ENCODE measurements around the gene TRAPPC6A.
"Not testable (repeated sequence)": the region's sequence is repeated elsewhere in the genome, so short reads cannot be mapped to it uniquely, and the experiment has no call there.

The TRAPPC6A gene

DNA sequence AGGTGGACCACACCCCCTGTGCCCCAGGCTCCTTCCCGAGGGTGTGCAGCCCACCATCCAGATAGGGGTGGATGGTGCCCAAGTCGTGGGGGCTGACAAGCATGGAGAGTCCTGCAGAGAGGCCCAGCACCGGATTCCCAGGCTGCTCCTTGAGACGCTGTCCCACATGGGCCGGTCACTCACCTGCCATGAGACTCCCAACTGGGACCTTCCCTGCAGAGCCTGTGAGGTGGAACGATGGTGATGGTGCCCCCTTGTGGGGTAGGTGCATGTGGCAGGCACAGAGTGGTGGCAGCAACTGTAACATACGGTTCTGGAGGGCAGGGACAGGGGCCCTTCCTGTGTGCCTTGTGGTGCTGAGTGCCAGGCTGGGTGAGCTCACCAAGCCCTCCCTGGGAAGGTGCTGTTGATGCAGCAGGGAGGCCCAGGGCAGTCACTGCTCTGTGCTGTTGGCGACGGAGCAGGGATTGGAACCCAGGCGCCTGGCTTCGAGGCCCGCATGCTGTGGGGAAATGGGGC is 52.0 kb downstream of the TRAPPC6A start:
- peak; percentile 33 for DNase-seq

DNA sequence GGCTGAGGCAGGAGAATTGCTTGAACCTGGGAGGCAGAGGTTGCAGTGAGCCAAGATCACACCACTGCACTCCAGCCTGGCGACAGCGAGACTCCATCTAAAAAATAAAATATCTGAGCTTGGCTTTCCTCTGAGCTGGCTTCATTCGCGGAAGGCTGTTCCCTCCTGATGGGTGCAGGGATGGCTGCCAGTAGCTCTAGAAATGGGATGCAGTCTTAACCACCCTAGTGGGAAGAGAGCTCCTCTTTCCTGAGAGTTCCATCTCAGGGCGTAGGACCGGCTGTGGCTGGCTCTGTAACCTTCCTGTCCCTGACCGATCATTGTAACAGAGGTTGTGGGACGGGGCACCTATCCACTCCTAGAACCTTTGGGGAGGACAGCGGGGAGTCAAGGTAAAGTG is 52.7 kb downstream of the TRAPPC6A start:
- DNase-seq, result no peak

DNA sequence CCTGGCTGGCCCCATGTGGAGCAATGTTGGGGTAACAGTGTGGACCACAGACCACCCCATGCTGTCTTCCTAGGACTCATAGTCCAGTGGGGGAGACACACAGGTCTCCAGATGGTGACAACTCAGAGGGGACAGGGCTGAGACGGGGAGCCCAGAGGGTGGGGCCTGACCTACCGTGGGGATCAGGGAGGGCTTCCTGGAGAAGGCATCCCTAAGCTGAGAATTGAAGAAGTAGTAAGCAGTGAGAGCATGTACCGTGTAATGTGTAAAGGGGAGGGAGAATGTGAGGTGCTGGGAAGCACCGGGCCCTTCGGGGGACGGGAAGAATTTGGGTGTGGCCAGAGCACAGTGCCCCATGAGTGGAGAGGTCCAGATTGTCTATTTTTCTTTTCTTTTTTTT is 54.0 kb downstream of the TRAPPC6A start:
- DNase-seq, result no peak

DNA sequence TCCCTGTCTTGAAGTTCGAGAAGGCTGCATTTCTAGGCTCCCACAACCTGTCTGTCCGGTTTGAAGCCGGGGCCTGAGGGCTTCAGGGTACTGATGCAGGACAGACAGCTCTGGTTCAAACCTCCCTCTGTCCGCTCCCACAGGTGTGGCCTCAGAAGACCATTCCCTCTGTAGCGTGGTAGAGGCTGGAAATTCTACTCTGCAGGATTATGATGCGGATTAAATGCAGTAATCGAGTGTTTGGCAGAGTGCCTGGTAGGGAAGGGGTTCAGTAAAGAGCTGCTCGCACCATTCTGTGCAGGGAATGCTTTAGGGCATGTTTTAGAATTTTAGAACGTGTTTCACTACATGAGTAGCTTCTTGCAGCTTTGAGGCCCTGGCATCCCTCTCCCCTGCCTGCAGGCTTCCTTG is 54.6 kb downstream of the TRAPPC6A start:
- no peak for DNase-seq

DNA sequence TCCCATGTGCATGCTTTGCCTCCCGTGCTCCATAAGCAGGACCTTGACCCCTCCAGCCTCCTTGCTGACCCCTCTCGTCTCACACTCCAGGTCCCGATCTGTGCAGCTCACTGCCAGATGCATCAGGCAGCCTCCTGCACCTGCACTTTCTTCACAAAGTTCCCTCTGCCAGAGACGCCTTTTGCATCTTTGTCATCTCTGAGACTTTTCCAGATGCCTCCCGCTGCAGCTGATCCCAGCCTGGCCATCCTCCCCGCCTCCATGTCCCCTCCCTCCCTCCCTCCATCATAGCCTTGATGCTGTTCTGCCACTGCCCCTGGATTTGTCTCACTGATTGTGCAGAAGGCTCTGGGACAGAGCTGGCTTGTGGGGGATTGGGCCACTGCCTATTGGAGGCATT is 55.2 kb downstream of the TRAPPC6A start:
- no peak for DNase-seq

DNA sequence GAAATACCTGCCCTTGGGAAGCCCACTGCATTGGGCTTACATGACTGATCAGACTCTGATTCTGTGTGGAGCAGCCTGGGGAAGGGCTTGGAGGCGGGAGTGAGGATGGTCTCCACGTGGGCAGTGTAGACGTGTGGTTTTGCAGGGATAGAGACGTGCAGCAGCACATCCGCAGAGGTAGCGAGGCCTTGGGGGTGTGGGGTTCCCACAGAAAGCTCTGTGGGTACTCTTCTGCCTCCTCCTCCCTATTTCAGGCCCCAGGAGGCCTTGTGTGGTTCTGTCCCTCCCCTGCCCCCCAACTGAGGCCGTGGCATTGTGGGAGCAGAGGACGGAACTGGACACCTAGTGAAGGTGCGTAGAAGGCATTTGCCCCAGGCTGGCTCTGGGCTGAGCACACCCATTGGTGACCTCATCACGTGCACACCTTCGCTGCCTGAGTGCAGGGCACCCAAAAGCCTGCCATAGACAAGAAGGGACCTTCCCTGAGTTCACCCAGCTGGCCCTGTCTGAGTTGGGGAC is 56.2 kb downstream of the TRAPPC6A start:
- DNase-seq, result no peak

DNA sequence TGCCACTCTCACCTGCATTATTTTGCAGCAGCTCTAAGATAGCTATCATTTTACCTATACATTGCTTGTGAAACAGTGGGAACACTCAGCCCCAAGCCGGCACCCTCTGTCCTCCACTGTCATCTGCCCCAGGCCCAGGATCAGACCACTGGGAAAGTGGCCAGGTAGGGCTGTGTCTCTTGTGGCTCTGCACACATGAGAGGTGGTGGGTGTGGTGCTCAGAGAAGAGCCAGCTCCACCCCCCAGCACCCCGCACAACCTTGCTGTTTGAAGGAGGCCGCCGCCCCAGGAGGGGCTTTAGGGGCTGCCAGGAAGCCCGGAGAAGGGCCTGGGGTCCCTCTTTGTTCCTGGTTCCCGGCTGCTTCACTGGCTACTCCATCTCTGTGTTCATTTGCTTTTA is 58.5 kb downstream of the TRAPPC6A start:
- no peak for DNase-seq

DNA sequence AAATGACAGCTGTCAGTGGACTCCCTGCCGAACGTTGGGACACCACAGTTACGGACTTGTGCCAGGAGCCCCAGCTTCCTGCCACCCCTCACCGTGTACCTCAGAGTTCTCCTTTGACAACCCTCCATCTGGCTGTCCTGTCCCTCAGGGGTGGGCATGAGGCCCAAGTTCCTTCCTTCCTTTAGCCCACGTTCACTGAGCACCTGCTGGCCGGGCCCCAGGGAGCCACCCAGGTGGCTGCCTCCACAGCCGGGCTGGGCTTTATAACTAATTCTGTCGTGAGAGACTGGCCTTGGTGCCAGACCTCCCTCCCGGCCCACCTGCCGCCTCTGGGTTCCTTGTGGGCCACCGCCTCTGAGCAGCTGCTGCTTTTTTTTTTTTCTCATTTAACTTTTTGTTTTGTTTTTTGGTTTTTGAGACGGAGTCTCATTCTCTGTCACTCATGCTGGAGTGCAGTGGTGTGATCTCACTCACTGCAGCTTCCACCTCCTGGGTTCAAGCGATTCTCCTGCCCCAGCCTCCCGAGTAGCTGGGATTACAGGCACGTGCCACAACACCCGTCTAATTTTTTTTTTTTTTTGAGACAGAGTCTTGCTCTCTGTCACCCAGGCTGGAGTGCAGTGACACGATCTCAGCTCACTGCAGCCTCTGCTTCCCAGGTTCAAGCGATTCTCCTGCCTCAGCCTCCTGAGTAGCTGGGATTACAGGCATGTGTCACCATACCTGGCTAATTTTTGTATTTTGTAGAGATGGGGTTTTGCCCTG is 59.3 kb downstream of the TRAPPC6A start:
- DNase-seq, result not testable (repeated sequence)

DNA sequence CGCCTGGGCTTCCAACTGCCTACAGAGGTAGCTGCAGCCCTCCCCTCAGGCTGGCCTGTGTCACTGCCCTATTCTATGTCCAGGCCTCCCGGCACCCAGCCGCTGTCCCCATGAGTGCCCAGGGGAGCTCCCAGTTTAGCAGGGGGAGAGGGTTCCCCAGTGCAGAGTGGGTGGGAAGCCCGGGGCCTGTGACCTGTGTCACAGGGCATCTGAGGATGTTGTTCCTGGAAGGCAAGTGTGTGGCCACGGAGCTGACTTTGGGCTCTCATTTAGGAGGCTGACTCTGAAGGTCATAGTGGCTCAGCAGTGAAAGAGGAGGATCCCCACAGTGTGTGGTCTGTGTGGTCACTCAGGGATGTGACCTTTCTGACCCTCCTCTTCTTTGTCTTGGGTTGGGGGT is 59.9 kb downstream of the TRAPPC6A start:
- no peak for DNase-seq

DNA sequence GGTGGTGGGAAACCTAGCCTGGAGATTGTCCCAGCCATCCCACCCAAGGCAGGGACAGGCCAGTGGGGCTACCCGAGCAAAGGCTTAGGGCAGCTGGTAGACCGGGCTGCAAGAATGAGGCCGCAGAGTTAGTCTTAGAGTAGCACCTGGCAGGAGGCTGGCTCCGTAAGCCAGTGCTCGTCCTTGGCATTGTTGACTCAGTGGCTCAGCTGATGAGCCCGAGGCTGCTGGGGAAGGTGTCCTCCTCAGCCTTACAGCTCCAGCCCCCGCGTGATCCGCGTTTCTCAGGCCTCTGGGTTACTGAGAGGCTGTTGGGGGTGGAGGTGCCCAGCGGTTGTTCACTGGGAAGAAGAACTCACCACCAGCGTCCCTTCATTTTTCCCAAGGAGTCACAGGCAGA is 60.4 kb downstream of the TRAPPC6A start:
- DNase-seq, result no peak

DNA sequence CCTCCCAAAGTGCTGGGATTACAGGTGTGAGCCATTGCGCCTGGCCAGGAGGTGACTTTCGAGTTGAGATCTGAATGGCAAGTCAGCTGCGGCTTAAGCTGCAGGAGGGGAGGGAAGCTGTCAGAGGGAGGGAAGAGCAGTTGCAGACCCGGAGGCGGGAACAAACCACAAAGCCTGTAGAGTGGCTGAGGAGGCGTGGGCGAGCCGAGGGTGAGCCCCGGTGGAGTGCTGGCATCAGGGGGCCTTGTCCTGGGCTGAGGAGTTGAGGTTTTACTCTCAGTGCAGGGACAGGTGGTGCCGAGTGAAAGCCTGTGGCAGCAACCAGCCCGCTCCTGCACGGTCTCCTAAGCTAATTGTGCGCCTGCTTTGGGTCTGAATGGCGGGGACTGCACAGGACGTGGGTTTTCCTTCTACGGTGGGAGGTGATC is 60.9 kb downstream of the TRAPPC6A start:
- DNase-seq, result peak; percentile 83

DNA sequence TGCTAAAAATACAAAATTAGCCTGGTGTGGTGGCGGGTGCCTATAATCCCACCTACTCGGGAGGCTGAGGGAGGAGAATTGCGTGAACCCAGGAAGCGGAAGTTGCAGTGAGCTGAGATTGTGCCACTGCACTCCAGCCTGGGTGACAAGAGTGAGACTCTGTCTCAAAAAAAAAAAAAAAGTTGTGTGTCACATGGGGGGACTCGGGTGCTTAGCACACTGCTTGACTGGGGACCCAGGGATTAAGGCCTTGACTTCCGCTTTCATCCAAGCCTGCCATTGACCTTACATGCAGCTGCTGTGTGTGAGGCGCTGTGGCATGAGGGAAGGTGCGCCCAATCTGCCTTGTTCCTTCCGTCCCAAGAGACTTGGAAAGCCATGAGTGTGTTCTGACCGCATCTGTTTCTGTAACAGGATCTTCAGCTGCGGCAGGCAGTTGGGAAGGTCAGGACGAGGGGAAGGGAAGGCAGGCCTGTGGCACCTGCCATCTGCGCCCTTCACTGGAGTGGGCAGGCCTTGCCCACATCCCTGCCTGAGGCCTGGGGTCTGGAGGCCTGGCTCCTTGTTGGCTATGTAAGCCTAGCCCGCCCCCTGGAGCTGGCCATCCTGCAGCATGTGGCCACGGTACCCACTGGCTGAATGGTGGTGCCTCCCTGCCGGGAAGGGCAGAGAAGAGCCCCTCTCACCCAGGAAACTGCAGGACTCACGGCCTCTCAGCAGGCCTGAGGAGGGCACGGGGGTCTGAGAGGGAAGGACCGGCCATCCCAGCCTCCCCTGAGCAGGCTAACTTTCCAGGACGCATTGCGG is 62.0 kb downstream of the TRAPPC6A start:
- peak; percentile 81 for DNase-seq

DNA sequence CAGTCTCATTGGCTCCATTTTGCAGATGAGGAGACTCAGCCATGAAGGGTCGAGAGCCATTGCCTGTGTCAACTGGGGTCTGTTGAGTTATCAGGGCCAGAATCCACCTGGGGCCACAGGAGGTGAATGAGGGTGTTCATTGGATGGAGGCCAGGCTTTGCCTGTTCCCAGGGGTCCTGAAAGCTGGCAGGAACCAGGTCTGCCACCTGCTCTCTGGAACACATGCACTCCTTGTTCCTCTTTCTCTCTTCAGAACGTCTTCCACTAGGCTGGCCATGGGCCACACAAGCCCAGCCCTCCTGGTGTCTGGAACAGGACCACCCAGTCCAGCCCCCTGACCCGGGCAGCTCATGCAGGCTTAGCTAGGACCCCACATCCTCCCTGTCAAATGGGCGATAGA is 63.9 kb downstream of the TRAPPC6A start:
- DNase-seq, result no peak

DNA sequence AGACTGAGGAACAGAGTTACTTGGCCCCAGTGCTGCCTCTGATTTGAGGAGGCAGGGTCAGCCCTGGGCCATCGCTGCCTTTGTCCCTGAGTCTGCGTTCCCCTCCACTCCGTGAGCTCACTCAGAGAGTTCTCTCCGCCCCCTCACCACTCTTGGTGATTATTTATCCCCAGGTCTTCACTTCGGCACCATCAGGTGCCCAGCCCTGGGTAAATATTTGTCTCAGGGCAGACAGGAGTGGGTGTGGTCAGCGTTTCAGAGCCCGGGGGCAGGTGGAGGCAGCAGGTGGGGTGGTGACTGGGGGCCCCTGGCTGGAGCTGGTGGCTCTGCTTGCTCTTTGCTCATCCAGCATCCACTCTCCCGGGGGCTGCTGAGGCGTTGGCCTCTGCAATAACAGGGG is 64.4 kb downstream of the TRAPPC6A start:
- peak; percentile 64 for DNase-seq
